Fibroblast of lung (primary cell): ENCODE data around the gene STOML2. TPM values are rescaled to one million over a fixed set of nuclear protein-coding genes. Genes with fewer than 3 reads are reported as not detected.

Source experiments
- DNase-seq, 2 donors: peaks; one replicate each; pipeline versions ENCODE4 v3.0.0 to v3.0.0-alpha.2; 2010; ENCODE audit warnings: low read depth in 2 of 2
- H2AFZ ChIP-seq: 2 replicates; pipeline ENCODE4 v1.5.1; 2012; ENCODE audit warnings: low read length, control low read depth, inconsistent platforms
- H3K27ac ChIP-seq: 2 replicates; pipeline ENCODE4 v1.5.1; 2011; ENCODE audit warnings: low read length, control low read depth; ENCODE audit not compliant: insufficient read depth
- H3K27me3 ChIP-seq: 2 replicates; pipeline ENCODE4 v1.5.1; 2011; ENCODE audit warnings: mild to moderate bottlenecking, low read length; ENCODE audit not compliant: control insufficient read depth, insufficient read depth
- H3K36me3 ChIP-seq: 2 replicates; pipeline ENCODE4 v1.5.1; 2011; ENCODE audit warnings: low read length; ENCODE audit not compliant: control insufficient read depth, insufficient read depth
- H3K4me1 ChIP-seq: 2 replicates; pipeline ENCODE4 v1.5.1; 2011; ENCODE audit warnings: low read length; ENCODE audit not compliant: control insufficient read depth, insufficient read depth; ENCODE audit errors: extremely low read depth
- H3K4me2 ChIP-seq: 2 replicates; pipeline ENCODE4 v1.5.1; 2011; ENCODE audit warnings: low read length, control low read depth; ENCODE audit not compliant: insufficient read depth; ENCODE audit errors: extremely low read depth
- H3K4me3 ChIP-seq, 4 experiments: fragments of 200-600 bp in 1 of 4; sonication (generic) in 1 of 4; replicated peaks in 1 of 4; 2 replicates each; pipeline ENCODE4 v1.5.1; 2011 to 2016; ENCODE audit warnings: low read length in 4 of 4, low read depth in 3 of 4, mild to moderate bottlenecking in 3 of 4, control low read depth in 2 of 4, inconsistent platforms in 1 of 4, mixed read lengths in 1 of 4; ENCODE audit not compliant: insufficient read depth in 1 of 4; ENCODE audit errors: control extremely low read depth in 1 of 4
- H3K79me2 ChIP-seq: 2 replicates; pipeline ENCODE4 v1.5.1; 2012; ENCODE audit warnings: mild to moderate bottlenecking, low read length, inconsistent platforms; ENCODE audit not compliant: control insufficient read depth, insufficient read depth
- H3K9ac ChIP-seq: 2 replicates; pipeline ENCODE4 v1.5.1; 2011; ENCODE audit warnings: mild to moderate bottlenecking, low read length, control low read depth; ENCODE audit not compliant: insufficient read depth
- H3K9me3 ChIP-seq: 2 replicates; pipeline ENCODE4 v1.5.1; 2012; ENCODE audit warnings: low read depth, low read length; ENCODE audit not compliant: control insufficient read depth, insufficient read depth
- H4K20me1 ChIP-seq: 2 replicates; pipeline ENCODE4 v1.5.1; 2011; ENCODE audit warnings: low read length; ENCODE audit not compliant: control insufficient read depth, insufficient read depth; ENCODE audit errors: extremely low read depth
- EZH2 ChIP-seq: IDR thresholded peaks from 2 replicates; pipeline ENCODE4 v1.5.1; 2012; ENCODE audit warnings: low read length, control low read depth, mild to moderate bottlenecking; ENCODE audit errors: missing control alignments
- polyA plus RNA-seq, 2 donors: library from polyadenylated mRNA; depleted of rRNA in 1 of 2; stranded (reverse) in 1 of 2; unstranded in 1 of 2; fragments of >200 nt; gene quantifications; 2 replicates each; pipeline ENCODE4 v1.2.1, GENCODE V29; 2011 to 2012; ENCODE audit warnings: missing spikeins in 1 of 2
- total RNA-seq: library from RNA; depleted of rRNA; stranded (reverse); fragments of >200 nt; gene quantifications from 2 replicates; pipeline ENCODE4 v1.2.1, GENCODE V29; 2014
- TF ChIP-seq, protein P1 (sequence below), 2 donors: IDR thresholded peaks in 1 of 2; conservative IDR thresholded peaks in 1 of 2; 1 replicate in 1 of 2; 2 replicates in 1 of 2; pipeline ENCODE4 v1.5.1; 2011 to 2012; ENCODE audit warnings: low read length in 2 of 2, control low read depth in 1 of 2, inconsistent platforms in 1 of 2, low read depth in 1 of 2, mild to moderate bottlenecking in 1 of 2

Gene STOML2
- total and polyA plus RNA-seq, 2 donors (not counting 1 experiment from before 2014, with no cell fraction given), result 94.0 to 170 TPM

DNA sequence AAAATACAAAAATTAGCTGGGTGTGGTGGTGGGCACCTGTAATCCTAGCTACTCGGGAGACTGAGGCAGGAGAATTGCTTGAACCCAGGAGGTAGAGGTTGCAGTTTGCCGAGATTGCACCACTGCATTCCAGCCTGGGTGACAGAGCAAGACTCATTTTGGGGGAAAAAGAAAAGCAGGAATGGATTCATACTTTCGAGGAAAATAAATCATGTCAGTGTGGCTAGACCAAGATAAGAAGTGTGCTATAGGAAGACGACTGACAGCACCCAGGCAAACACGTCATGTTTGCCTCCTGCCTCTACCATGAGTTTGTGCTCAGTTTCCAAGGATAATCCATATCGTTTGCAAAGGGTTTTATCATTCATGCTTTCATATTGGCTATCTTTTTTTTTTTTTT lies 32.0 kb upstream of the STOML2 start:
- H2AFZ ChIP-seq, result no peak overlapping the region
- no peak for DNase-seq
- H4K20me1 ChIP-seq, result no peaks in the 10 kb centered on the region
- no peak overlapping the region for H3K4me2 ChIP-seq
- no peak overlapping the region for H3K4me3 ChIP-seq
- no peak overlapping the region for H3K27ac ChIP-seq
- no peaks in the 10 kb centered on the region for H3K9me3 ChIP-seq
- no peaks in the 10 kb centered on the region for H3K27me3 ChIP-seq
- no peak for TF ChIP-seq EZH2
- TF ChIP-seq, protein P1, sequence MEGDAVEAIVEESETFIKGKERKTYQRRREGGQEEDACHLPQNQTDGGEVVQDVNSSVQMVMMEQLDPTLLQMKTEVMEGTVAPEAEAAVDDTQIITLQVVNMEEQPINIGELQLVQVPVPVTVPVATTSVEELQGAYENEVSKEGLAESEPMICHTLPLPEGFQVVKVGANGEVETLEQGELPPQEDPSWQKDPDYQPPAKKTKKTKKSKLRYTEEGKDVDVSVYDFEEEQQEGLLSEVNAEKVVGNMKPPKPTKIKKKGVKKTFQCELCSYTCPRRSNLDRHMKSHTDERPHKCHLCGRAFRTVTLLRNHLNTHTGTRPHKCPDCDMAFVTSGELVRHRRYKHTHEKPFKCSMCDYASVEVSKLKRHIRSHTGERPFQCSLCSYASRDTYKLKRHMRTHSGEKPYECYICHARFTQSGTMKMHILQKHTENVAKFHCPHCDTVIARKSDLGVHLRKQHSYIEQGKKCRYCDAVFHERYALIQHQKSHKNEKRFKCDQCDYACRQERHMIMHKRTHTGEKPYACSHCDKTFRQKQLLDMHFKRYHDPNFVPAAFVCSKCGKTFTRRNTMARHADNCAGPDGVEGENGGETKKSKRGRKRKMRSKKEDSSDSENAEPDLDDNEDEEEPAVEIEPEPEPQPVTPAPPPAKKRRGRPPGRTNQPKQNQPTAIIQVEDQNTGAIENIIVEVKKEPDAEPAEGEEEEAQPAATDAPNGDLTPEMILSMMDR (conservative IDR thresholded peaks at IDR 0.05 in 1 of 2, IDR thresholded peaks at IDR 0.05 in 1 of 2; ENCODE audit: low read depth in 1 of 2, low read length in 2 of 2), result no peak
- H3K79me2 ChIP-seq, result no peaks in the 10 kb centered on the region
- no peaks in the 10 kb centered on the region for H3K36me3 ChIP-seq
- no peak overlapping the region for H3K9ac ChIP-seq
- no peaks in the 10 kb centered on the region for H3K4me1 ChIP-seq

DNA sequence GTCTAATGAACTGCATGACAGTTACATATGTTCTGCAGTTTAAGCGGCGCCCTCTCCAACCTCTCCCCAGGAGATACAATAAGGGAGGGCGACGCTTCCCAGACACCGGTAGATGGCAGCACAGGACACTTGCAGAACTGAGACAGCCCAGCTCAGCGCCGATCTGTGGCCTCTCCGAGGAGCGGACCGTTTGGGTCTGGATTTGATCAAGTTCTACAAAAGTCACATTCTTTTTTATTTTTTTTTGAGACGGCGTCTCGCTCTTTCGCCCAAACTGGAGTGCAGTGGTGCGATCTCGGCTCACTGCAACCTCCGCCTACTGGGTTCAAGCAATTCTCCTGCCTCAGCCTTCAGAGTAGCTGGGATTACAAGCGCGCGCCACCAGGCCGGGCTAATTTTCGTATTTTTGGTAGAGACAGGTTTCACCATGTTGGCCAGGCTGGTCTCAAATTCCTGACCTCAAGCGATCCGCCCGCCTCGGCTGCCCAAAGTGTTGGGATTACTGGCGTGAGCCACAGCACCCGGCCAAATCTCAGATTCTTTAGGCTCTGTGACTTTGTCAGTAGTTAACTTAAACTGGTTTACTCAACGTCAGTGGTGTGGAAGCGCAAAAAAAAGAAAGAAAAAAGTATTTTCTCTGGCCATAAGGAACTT lies 14.1 kb upstream of the STOML2 start:
- Histone ChIP-seq H2AFZ (peak overlapping the region; percentile 88), H3K36me3 (no peaks in the 10 kb centered on the region), H3K79me2 (peaks cover 12% of the 10 kb centered on the region), H3K27ac (no peak overlapping the region), H3K4me3 (peak overlapping the region; percentile 70 to 93 (median 82)), H3K27me3 (no peaks in the 10 kb centered on the region), H3K4me2 (peak overlapping the region; percentile 100), H4K20me1 (no peaks in the 10 kb centered on the region), H3K4me1 (peaks cover 17% of the 10 kb centered on the region), H3K9me3 (no peaks in the 10 kb centered on the region), H3K9ac (no peak overlapping the region)
- TF ChIP-seq, protein P1 (conservative IDR thresholded peaks at IDR 0.05 in 1 of 2, IDR thresholded peaks at IDR 0.05 in 1 of 2; ENCODE audit: low read depth in 1 of 2, low read length in 2 of 2), result peak; percentile 89 to 96
- TF ChIP-seq EZH2, result no peak
- peak; percentile 84 to 94 for DNase-seq

DNA sequence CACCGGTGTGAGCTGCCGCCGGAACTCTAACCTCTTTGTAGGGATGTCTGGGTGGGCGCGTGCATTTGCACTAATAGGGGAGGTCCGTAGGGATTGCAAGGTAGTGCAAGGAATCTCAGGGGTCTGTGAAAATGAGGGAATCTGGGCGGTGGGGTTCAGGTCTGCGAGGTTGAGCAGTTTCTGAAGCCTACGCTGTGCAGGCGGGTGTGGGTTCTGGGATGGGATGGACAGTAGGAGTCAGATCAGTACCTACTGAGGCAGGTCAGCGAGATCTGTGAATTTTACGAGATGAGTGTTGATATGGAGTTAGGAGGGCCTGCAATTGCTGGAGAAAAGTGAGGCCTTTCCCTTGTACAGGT lies 13.6 kb upstream of the STOML2 start:
- DNase-seq, result no peak
- H3K27ac ChIP-seq, result peak overlapping the region; percentile 94
- no peaks in the 10 kb centered on the region for H3K36me3 ChIP-seq
- peak overlapping the region; percentile 100 for H3K4me2 ChIP-seq
- TF ChIP-seq, protein P1 (conservative IDR thresholded peaks at IDR 0.05 in 1 of 2, IDR thresholded peaks at IDR 0.05 in 1 of 2; ENCODE audit: low read depth in 1 of 2, low read length in 2 of 2), result no peak
- no peak for TF ChIP-seq EZH2
- H3K9me3 ChIP-seq, result no peaks in the 10 kb centered on the region
- peaks cover 20% of the 10 kb centered on the region for H3K4me1 ChIP-seq
- H4K20me1 ChIP-seq, result no peaks in the 10 kb centered on the region
- peaks cover 12% of the 10 kb centered on the region for H3K79me2 ChIP-seq
- no peaks in the 10 kb centered on the region for H3K27me3 ChIP-seq
- H2AFZ ChIP-seq, result peak overlapping the region; percentile 88
- peak overlapping the region; percentile 70 to 93 (median 82) for H3K4me3 ChIP-seq
- no peak overlapping the region for H3K9ac ChIP-seq
